GM18909 (cell line): ENCODE results near the gene GJA10.
"Not testable (repeated sequence)": the region's sequence is repeated elsewhere in the genome, so short reads cannot be mapped to it uniquely, and the experiment has no call there.

Source experiments
- ATAC-seq: cut with Tn5 transposase; IDR thresholded peaks from one replicate; pipeline ENCODE4 v1.9.1; 2021; ENCODE audit warnings: mild to moderate bottlenecking; ENCODE audit not compliant: unreplicated experiment, poor library complexity

Gene GJA10

GRCh38 chr6:89894169-89894568 is at the start of gene GJA10:
GJA10 (plus strand) TSS chr6:89894469; CDS start chr6:89894469, 0 bp downstream.
- no peak for ATAC-seq

- ATAC-seq: not testable (repeated sequence)
Measured at GRCh38 chr6:89847513-89847912, 46.8 kb upstream of the GJA10 start.

- no peak for ATAC-seq
Measured at GRCh38 chr6:89853068-89853467, 41.2 kb upstream of the GJA10 start.

GRCh38 chr6:89858041-89858440 is 36.2 kb upstream of the GJA10 start:
- ATAC-seq: no peak

GRCh38 chr6:89859744-89860143 is 34.5 kb upstream of the GJA10 start:
- peak; percentile 58 for ATAC-seq

GRCh38 chr6:89862273-89862672 is 32.0 kb upstream of the GJA10 start:
- ATAC-seq: peak; percentile 81

- ATAC-seq: peak; percentile 9
Measured at GRCh38 chr6:89862698-89863097, 31.6 kb upstream of the GJA10 start.

- ATAC-seq: no peak
Measured at GRCh38 chr6:89866024-89866678, 28.1 kb upstream of the GJA10 start.

GRCh38 chr6:89873721-89874120 is 20.5 kb upstream of the GJA10 start:
- no peak for ATAC-seq

- ATAC-seq: no peak
Measured at GRCh38 chr6:89874438-89874837, 19.8 kb upstream of the GJA10 start.

GRCh38 chr6:89886378-89887120 is 7.7 kb upstream of the GJA10 start:
- no peak for ATAC-seq

- no peak for ATAC-seq
Measured at GRCh38 chr6:89887452-89888137, 6.7 kb upstream of the GJA10 start.

GRCh38 chr6:89888138-89888514 is 6.1 kb upstream of the GJA10 start:
- ATAC-seq: no peak

- ATAC-seq: no peak
Measured at GRCh38 chr6:89888871-89889270, 5.4 kb upstream of the GJA10 start.

GRCh38 chr6:89890845-89891528 is 3.3 kb upstream of the GJA10 start:
- ATAC-seq: not testable (repeated sequence)

- not testable (repeated sequence) for ATAC-seq
Measured at GRCh38 chr6:89892577-89892976, 1.7 kb upstream of the GJA10 start.

GRCh38 chr6:89895276-89895874 is 1.1 kb downstream of the GJA10 start:
- no peak for ATAC-seq

GRCh38 chr6:89910001-89910901 is 16.0 kb downstream of the GJA10 start:
- not testable (repeated sequence) for ATAC-seq

- ATAC-seq: no peak
Measured at GRCh38 chr6:89910902-89911240, 16.6 kb downstream of the GJA10 start.
